UCSD-AML1 (cell line): ENCODE measurements around the gene LMOD2.

Experiments used
- DNase-seq: peaks from one replicate; lab custom pipeline; 2025; ENCODE audit not compliant: unreplicated experiment; lab: John Stamatoyannopoulos, UW

The LMOD2 gene

GRCh38 chr7:123712619-123713018, 57.0 kb downstream of the LMOD2 start:
- DNase-seq: no peak
